HG03045 (cell line): Measurements from ENCODE around the gene GPR39.

Experiments
- ATAC-seq: cut with Tn5 transposase; IDR thresholded peaks from one replicate; pipeline ENCODE4 v1.9.1; 2021; ENCODE audit warnings: mild to moderate bottlenecking, moderate library complexity; ENCODE audit not compliant: unreplicated experiment

GPR39 gene

DNA sequence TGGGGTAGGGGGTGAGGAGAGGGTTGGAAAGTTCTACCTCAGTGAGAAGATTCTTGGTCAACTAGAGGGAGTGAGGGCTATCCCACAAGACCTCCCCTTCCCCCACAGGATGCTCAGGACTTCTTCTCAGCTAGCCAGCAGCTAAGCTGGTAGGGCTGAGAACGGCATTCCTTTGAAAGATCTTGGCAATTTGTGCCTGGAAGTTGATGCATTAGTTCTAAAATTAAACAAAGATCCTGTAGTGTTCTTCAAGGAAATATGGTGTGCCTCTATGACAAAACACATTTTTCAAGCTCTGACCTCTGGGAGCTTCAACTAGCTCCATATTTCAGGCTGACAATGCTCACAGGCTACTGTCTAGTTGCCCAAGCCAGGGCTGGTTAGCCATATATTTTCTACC is 251.1 kb downstream of the GPR39 start:
- ATAC-seq: no peak

DNA sequence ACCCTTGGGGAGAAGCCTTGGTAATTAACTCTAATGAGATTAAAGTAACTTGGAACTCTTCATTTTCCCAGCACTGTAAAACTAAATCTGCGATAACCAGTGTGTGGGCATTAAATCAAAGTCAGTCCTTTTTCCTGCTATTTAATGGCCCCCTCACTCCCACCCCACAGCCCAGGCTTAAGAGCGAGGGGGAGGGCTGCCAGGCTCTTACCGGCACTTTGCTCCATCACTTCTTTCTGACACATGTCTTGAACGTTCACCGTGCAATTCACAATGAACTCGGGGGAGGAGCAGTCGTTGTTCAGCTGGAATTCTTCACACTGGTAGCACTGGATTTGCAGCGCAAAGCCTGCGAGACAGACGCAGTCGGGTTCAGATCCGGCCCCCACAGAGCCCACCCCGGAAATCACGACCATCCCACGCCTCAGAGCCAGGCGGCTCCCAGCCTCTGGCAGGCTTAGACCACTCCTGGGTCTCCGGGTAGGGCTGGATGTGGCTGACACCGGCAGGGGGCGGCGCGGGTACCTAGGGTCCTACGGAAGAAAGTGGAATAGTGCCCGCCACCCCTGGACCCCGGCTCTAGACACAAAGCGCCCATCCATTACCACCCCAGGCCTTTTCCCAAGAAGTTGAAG is 251.7 kb downstream of the GPR39 start:
- no peak for ATAC-seq

DNA sequence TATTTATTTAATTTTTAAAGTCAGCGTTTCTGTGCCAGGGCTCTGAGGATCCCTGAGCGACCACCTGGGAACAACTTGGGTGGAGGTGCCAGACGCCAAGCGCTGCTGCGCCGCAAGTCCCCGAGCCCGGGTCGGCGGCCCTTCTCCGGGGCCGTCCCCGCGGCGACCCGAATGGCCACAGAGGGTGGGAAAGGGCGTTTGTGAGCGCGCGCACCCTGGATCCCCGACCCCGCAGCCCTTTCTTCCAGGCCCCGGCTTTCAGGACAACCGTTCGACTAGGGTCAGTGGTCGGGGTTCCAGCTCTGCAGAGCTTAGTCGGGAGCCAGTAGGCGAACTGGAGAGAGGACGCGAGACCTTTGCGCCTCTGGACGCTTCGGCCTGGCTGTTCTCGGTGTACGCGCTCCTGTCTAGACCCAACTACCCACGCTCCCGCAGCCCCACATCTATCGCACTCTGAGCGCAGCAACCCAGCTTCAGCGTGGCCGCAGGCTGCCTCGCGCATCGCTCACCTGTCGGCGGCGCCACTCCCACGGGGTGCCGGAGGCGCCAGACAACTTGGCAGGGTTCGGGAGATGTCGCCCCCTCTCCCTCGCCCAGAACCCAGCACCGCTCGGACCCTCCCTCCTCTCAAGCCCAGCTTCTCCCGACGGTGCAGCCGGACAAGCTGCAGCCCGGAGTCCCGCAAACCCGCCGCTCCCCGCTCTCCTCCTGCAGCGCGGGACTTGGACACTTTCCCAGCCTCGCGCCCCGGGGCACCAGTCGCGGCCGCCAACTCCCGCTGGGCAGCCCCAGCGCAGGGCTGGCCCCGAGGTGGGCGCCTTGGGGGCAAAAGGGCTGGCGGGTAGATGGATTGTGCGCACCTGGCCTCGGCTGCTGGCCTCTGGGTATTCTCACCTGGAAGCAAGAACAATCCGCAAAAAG is 252.6 kb downstream of the GPR39 start:
- ATAC-seq: no peak

DNA sequence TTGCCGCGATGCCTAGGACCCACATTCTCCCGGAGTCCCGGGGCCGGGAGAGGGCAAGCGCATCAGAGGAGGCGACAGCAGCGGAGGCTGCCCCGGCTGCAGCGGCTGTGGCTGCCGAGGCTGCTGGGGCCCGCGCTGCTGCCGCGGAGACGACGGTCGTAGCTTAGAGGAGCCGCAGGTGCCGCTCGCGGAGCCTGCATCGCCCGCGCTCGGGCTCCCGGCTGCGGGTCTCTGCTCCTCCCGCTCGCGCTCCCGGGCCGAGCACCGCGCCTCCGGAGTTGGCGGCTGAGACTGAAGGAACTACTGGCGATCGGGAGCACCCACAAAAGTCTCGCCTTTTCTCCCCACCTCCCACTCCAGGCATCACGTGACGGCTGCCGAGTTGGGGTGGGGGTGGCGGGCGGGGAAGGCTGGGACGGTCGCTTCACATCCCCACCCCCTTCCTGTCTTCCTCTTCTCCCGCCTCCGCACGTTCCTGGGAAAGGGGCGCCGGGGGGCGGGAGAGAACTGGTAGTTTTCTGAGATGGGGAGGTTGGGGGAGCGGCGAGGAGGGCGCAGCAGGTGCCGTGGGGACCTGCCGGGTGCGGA is 253.4 kb downstream of the GPR39 start, which contains the start of gene LYPD1:
TSS of gene LYPD1 (minus strand) at position 298 of the 588 bp plus-strand sequence. CDS start at position 25, 273 bp downstream.
- no peak for ATAC-seq

DNA sequence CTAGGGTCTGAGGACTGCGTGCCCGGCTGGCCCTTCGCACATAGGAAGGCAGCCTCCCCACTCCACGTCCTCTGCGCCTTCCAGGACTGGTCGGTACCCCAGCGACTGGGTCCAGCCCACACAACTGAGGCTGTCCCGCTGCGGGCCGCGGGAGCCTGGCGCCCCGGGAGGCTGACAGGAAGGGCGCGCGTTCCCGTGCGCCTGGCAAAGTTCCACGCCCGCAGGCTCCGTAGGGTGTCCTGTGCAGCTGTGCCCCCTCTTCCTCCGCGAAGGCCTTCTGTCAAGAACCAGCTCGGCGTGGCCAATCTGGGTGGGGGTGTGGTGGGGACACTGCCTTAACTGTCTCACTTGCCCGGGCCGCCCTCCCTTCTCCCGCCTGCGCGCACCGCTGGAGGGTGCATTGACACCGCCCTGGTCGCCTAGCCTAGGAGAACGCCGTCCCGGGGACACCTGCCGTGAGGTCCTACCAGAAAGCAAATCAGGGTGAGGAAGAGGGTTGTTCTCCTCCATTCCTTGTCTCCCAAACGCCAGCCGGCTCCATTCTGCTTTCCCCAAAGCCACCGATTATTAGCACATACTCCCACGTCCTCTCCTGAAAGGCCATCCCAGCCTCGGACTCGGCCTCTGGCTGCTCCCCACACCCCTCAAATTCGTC is 254.0 kb downstream of the GPR39 start:
- ATAC-seq: no peak

DNA sequence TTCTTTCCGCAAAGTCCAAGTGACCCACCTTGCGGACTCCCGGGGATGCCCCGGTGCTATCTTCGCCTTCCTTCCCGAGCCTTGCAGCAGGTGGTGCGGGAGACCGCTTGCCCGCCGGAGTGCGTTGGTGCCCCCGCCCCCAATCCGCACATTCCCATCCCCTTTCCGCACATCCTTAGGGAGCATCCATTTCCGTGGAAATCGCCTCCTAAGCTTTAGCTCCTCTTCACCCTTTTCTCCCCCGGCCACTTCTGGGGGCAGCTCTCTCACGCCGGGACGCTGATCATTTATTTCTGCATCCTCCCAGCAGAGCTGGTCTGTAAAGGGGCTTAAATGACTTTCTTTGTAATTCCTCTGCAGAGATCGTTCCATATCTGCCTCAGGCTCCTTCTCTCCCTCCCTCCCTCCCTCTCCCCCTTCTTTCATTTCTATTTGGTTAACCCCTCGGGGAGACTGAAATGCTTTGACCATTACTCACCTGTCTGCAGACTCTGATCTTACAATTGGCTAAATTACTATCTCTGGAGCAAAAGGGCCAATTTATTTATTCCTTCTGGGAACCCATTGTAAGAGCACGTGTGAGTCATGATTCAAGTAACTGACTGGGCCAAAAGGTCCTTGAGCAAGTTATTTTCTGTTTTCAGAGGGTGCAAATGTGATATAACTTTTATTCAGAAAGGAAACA is 254.7 kb downstream of the GPR39 start:
- ATAC-seq: no peak

DNA sequence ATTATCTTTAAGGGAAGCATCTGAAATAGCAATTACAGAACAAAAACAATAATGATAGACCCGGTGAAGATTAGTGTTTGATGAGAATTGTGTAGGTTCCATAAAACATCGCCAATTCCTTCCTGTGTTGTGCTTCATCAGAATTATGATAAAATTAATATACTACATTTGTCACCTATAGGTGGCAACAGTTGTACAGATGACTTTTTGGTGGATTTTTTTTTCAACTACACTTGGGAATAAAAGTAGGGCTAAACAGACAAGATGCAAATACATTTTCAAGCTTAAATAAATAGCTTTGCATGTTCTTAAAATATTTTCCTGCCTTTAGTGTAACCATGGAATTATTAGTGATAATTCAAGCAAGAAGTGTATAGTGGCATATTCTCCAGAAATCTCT is 260.4 kb downstream of the GPR39 start:
- no peak for ATAC-seq

DNA sequence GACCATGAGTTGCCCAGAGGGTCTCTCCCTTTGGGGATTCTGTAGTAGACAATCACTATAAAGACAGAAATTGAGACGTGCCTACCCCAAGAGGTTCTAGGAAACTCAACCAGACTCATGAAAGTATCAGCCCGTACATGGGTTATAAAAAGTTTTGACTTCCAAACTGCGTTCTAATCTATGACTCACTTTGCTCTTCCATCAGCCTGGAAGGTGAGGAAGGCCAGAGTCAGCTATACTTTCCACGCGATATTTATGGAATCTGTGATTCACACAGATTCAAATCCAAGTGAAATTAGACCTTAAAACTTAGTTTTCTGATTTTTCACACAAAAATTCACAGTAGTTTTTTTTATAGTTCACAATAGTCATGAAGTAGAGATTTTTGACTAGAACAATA is 261.1 kb downstream of the GPR39 start:
- no peak for ATAC-seq

DNA sequence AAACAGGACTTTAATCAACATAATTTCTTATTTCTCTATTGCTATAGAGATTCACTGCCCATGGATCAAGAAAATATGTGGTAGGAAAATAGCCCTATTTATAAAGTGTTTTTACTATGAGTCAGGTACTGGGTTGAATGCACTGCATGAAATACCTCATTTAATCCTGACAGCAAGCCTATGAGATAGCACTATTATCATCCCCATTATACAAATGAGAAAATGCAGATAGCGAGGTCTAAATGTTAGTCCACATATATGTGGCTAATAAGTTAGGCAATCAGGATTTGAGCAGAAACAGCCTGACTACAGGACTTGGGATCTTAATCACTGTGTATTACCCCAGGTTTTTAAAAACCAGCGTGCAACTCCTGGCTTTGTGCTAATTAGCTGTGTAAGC is 261.9 kb downstream of the GPR39 start:
- ATAC-seq: no peak

DNA sequence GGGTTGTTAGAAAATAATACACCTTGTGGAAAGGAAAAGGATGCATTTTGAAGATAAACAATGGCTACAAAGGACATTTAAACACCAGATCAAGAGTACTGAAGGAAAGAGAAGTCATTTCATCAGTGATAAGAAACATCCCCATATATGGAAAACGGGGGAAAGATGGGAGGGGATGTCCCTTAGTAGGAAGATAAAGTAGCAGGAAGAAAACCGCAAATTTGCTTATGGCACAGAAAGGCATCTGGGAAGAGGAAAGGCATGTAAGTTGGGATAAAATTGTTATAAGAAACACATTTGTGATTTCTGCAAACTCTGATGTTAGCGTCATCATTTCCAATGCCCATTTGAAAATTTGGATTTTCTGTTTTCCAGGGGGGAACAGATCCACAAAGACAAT is 263.9 kb downstream of the GPR39 start:
- no peak for ATAC-seq

DNA sequence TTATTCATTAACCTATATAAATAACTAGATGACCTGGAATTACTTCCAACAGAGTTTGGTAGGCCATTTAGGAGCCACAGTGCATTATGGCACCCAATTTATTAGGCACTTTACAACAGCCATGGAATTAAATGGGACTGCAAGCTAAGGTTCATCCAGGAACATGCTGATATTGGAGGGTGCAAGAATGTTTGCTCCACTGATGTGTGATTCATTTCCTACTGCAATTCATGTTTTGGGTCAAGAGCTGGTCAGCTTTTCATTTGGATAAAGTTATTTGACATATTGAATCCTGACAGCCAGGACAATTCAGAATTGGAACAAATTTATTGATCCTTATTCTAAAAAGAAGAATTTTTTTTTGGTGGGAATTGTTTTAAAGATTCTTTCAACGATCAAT is 265.2 kb downstream of the GPR39 start:
- ATAC-seq: no peak

DNA sequence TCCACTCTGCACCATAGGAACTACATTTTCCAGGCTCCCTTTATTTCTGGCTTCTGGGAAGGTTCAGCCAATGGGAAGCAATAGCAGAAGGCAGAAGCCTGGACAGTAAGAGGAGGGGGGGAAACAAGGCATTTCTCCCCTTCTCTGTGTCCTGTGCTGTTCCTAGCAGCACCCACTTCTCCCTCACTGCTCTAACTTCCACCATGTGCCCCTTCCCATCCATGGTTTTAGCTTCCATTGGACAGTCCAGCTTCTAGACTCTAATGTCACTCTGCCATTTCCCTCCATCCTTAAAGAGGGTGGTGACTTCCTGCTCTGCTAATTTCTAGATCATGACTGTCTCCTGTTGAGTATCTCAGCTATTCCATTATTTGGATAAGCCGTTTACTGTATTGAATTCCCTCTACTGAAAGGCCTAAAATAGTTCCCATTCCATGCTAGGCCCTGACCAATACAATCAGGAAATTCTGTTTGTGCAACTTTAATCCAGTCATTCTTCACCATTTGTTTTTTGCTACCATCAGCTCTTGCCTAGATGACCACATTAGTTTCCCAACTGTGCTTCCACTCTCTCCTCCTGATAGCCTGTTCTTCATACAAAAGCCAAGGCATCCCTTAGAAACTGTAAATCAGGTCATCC is 274.2 kb downstream of the GPR39 start:
- no peak for ATAC-seq

DNA sequence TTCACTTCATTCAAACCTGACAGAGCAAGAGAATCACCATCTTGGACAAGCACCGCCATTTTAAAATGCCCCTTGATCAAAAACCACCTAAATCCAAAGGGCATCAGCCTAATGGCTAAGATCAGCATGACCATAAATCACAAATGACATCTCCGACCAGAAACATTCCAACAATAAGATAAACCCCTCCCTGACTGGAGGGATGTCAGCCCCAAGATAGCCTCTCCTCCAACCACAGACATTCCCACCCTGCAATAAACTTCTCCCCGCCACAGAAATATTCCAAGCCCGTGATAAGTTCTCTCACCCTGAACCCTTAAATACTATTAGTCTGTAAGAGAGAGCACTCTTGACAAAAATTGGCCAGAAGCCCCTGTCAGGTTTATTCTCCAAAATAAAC is 275.0 kb downstream of the GPR39 start:
- no peak for ATAC-seq

DNA sequence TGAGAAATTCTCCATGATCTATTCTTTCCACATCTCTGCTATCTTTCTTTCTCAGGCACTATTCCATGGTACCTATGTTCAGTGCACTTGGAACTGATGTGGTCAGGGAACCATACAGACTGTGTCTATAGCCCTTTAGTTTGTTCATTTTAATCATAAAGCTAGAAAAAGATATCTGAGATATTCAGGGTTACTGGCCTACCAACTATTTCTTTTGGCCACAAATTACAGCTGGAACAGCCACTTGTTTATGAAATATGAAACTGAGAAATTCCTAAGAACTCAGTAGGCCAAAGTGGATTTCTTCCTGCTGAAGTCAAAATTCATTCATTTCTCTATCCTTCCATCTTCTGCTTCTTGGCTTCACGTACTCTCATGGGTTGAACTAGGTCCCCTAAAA is 276.2 kb downstream of the GPR39 start:
- no peak for ATAC-seq
